ENCODE measurements around the gene DHRS4L2.
"Not testable (repeated sequence)": the region's sequence is repeated elsewhere in the genome, so short reads cannot be mapped to it uniquely, and the experiment has no call there.

Gene DHRS4L2

DNA sequence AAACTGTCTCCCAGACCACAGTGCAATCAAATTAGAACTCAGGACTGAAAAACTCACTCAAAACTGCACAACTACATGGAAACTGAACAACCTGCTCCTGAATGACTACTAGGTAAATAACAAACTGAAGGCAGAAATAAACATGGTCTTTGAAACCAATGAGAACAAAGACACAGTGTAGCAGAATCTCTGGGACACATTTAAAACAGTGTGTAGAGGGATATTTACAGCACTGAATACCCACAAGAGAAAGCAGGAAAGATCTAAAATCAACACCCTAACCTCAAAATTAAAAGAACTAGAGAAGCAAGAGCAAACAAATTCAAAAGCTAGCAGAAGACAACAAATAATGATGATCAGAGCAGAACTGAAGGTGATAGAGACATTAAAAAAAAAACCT, 14.7 kb upstream of the DHRS4L2 start:
- not testable (repeated sequence) for DNase-seq

DNA sequence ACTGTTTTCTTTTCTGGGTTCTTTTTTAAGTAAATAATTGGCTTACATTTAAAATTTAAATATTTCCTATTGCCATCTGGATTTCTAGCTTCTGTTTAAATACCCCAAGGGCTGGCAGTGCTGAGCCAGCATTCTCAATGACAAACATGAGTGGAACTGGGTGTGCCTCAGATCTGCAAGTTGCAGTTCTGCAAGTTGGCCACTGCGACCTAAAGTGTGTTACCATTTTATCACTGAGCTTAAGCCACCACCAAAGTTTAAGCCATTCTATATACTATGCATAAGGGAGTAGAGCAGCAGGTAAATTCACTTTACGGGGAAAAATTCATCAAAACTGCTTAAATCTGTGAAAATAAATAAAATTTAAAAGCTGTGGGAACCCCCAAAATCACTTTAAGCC, 11.5 kb upstream of the DHRS4L2 start:
- not testable (repeated sequence) for DNase-seq

DNA sequence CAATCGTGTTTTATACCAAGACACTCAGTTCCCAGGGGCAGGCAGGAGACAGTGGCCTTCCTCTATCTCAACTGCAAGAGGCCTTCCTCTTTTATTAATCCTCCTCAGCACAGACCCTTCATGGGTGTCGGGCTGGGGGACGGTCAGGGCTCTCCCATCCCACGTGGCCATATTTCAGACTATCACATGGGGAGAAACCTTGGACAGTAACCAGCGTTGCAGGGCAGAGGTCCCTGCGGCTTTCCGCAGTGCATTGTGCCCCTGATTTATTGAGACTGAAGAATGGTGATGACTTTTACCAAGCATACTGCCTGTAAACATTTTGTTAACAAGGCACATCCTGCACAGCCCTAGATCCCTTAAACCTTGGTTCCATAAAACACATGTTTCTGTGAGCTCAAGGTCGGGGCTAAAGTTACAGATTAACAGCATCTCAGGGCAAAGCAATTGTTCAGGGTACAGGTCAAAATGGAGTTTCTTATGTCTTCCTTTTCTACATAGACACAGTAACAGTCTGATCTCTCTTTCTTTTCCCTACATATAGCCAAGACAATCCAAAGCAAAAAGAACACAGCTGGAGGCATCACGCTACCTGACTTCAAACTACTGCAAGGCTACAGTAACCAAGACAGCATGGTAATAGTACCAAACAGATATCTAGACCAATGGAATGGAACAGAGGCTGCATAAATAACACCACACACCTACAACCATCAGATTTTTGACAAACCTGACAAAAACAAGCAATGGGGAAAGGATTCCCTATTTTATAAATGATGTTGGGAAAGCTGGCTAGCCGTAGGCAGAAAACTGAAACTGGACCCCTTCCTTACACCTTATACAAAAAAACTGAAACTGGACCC, 6.5 kb upstream of the DHRS4L2 start:
- DNase-seq: not testable (repeated sequence)

DNA sequence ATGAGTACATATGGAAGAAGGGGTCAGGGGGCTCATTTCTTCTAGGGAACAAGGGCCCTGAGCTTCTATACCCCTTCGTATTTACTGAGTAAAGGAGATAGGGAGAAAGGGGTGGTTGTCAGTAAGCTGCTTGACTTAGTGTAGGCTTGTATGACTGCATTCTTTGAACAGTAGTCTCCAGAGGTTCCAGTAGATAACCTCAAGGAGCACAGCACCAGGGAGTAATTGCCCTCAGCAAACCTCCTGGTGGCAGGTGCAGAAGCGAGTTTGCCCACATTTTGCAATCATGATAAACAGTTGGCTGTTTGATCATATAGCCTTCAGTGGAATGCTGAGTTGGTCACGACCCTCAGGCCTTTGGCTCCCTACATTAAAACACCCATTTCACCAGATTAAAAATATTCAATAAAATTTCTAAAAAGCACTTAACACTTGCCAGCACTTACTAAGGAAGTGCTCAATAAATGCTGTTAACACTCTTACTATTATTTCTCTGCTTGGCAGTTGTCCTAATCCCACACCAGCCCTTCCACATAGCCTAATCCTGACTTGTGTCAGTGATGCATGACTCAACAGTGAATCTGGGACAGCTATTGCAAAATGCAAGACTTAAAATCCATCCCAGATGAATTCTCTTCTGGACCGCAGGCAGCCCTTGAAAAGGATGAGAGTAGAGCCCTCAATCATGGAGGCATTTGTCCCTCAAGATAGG, 3.7 kb upstream of the DHRS4L2 start:
- DNase-seq: no peak

DNA sequence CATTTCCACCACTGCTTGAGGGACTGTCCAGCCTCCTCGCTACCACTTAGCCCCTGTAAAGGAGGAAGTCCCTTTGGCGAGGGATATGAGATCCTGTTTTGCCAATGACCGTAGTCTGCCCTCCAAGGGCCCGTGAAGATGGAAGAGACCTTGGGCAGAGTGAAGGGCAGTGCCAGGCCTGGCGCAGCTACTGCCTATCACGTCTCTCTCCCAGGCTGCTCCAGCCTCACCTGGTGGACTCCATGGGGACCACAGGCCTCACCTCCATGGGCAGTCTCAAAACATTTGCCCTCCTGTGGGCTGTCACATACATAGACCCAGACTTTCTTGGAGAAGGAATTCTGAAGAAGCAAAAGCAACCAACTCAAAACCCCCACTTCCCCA, 514 bp upstream of the DHRS4L2 start:
- DNase-seq: not testable (repeated sequence)

DNA sequence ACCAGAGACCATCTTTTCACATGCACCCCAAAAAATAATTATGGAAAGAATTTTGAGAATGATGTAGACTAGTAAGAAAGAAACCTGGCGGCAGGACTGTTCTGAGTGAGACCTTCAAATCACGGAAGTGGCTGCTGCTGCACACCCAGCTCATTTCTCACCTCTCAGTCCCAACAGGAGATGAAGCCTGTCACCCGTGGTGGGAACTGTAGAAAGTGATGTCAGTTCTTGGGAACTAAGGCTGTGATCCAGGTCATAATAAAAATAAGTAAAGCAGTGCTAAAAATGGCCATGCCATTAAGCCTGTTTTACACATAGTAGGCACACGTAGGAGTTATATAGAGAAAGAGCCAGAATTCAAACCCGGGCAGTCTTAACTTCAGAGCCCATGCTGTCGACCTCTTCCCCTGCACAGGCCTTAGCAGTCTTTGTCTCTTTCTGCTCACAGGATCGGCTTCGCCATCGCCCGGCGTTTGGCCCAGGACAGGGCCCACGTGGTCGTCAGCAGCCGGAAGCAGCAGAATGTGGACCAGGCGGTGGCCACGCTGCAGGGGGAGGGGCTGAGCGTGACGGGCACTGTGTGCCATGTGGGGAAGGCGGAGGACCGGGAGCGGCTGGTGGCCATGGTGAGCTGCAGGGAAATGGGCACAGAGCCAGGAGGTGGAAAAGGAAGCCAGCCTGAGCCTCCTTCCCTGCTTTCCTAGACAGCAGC, 1.2 kb downstream of the DHRS4L2 start:
- DNase-seq: not testable (repeated sequence)

DNA sequence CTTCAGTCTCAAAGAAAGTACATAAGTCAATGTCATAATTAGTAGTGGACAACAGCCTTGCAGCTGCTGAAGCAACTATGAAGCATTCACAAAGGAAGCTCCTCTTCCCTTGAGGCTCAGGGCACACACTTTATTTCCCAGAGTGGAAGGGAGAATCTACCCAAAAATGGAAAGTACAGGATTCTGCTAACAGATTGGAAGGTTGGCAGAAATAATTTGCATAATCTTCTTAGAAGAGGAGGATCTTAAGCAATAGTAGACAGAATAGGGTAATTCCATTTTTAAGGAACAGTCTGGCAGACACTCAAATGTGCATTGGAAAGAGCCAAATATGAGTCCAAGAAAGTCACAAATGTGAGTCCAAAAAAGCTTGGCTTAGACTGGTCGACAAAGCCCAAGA, 2.2 kb downstream of the DHRS4L2 start:
- DNase-seq: not testable (repeated sequence)

DNA sequence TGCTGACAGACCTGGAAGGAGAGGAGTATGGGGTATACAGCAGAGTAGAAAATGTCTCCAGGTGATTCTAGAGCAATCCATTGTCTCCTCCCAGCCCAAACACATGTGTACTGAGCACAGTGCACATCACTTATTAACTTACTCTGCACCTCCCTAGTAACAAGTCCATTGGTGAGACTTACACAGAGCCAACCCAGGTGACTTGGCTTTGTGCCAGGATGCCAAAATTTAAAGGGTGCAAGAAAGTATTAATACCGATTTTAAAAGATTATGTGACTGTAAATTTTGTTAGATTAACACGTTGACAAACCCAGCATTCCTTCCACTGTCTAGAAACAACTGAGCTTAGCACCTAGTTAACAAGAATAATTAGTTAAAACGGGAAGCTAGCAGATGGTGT, 4.3 kb downstream of the DHRS4L2 start:
- DNase-seq: not testable (repeated sequence)

DNA sequence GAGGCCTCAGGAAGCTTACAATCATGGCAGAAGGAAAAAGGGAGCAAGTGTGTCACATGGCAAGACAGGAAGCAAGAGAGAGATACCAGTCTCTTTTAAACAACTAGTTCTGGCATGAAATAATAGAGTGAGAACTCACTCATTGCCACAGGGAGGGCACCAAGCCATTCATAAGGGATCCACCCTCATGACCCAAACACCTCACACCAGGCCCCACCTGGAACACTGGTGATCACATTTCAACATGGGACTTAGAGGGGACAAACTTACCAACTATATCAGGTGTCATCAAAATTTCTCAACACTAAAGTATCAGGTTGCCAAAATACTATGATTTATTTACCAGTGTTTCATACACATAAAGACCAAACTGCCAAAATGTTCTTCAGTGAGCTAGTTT, 7.3 kb downstream of the DHRS4L2 start:
- DNase-seq: not testable (repeated sequence)

DNA sequence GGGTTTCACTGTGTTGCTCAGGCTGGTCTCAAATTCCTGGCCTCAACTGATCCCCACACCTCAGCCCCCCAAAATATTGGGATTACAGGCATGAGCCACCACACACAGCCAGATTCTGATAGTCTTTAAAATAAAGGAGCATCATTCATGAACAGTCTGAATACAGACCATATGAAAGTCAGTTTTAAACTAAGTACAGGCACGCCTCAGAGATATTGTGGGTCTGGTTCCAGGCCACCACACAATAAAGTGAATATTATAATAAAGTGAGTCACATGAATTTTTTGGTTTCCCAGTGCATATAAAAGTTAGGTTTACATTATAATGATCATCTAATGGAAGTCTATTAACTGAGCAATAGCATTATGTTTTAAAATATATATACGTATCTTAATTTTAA, 8.1 kb downstream of the DHRS4L2 start:
- not testable (repeated sequence) for DNase-seq

DNA sequence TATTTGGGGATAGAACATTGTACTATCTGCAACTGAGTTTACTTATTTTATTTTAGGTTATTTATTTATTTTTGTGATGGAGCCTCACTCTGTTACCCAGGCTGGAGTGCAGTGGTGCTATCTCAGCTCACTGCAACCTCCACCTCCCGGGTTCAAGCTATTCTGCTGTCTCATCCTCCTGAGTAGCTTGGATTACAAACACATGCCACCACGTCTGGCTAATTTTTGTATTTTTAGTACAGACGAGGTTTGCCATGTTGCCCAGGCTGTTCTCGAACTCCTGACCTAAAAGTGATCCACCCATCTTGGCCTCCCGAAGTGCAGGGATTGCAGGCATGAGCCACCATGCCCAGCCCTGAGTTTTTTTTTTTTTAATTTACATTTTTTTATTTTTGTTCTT, 10.9 kb downstream of the DHRS4L2 start:
- DNase-seq: not testable (repeated sequence)

DNA sequence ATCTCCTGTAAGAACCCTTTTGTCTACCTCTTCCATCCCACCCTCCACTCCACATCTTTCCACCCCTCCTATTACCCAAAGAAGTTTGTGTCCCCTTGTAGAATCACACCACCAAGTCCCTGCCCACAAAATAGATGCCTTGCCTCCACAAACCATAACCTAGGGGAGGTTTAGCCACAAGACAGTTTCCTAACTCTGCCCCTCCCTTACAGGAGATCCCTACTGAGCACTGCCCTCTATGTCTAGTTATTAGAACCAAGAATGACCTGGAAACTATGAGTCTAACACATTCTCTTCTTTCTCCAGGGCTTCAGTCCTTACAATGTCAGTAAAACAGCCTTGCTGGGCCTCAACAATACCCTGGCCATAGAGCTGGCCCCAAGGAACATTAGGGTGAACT, 12.3 kb downstream of the DHRS4L2 start:
- not testable (repeated sequence) for DNase-seq

DNA sequence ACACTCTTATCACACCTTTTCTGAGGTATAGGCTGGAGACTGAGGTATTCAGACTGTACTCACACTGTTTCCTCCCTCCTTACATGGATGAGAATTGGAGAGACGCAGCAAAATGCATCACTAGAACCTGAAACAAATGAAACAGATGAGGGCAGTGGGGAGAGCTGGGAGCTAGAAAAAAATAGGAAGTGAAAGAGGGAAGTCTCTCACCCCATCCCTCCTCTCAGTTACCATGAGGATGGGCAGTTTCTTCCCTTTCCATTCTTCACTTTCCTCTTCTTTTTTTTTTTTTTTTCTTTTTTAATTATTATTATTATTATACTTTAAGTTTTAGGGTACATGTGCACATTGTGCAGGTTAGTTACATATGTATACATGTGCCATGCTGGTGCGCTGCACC, 12.9 kb downstream of the DHRS4L2 start:
- DNase-seq: not testable (repeated sequence)

DNA sequence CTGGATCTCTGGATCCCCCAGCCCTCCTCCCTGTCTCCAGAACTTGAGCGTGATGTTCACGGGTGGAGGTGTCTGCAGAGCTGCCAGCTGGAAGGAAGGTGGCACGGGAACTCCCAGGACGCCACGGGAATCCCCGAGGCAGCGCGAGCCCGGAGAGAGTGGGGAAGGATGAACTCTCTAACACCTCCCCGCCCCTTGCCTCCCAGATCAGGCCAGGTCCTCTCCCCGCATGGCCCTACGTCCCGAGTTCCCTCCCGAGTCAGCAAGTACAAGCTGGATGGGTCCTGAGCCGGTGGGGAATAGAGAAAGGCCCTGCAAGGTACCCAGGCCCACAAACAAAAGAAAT, 17.7 kb downstream of the DHRS4L2 start:
- not testable (repeated sequence) for DNase-seq

DNA sequence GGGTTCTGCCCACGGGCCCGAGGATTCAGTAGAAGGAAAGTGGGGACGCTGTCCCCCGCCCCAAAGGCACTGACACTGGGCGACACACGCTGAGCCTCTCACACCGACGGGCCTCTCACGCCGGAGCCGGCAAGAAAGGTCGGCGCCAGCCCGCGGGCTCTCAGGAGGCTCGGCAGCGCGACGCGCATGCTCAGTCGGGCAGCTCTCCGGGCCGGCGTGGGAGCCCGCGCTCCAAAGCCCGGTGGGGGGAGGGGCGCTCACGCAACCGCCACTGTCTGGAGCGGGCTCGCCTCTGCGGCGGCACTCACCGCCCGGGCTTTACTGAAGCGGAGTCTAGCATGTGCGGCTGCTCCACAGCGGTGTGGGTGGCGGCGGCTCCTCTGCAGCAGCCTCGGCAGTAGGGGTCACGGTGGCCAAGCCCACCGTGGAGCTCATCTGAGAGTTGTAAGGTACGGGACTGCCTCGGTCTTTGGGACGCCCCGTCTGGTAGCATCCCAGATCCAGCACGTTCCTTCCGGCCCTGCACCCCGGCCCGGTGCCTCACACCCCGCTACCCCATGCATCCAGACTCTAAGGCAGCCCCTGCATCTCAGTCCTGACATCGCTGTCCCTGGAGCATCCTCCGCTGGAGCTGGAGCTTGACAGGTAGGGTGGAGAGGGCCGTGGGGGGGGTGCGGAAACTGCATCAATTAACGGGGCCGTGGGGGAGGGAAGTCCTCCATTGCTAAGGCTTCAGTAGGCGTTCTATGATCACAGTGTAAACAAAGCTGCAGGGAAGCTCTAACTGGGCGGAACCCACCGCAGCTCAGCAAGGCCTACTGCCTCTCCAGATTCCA, 18.3 kb downstream of the DHRS4L2 start:
- peak; percentile 36 to 57 for DNase-seq

DNA sequence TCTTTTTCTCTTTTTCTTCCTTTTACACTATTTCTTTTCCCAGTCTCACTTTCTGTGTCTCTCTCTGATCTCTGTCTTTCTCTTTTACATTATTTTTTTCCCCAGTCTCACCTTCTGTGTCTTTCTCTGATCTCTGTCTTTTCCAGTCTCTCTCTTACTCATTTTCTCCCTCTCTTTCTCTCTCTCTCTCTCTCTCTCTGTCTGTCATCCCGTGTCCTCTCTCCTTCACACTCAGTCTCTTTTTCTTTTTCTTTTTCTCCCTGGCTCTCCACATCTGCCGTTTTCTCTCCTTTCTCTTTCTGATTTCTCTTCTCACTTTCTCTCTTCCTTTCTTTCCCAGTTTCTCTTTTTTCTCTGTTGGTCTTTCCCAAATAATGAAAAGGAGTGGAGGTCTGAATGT, 22.3 kb downstream of the DHRS4L2 start:
- DNase-seq: no peak

DNA sequence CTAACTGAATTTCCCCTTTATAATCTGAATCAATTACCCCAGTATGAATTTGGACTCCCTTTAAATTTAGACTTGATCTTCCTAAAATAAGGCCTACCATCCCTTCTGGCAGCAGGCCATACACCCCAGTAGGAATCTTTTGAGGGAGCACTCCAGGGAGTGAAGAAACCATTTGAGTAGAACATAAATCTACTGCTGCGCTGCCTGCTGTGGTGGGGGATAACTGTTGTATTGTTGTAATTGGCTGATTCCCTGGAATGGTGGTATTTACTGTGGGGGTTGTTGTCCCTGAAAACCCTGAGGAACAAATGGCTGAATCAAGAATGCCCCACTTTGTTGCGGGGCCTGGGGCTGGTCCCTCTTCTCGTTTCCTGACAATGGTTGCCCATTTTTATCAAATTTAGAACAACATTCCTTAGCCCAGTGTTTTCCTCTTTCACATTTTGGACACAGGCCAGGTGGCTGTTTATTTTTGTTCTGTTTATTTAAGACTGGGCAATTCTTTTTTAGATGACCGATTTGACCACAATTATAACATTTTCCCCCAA, 24.1 kb downstream of the DHRS4L2 start:
- DNase-seq: peak; percentile 2 to 41

DNA sequence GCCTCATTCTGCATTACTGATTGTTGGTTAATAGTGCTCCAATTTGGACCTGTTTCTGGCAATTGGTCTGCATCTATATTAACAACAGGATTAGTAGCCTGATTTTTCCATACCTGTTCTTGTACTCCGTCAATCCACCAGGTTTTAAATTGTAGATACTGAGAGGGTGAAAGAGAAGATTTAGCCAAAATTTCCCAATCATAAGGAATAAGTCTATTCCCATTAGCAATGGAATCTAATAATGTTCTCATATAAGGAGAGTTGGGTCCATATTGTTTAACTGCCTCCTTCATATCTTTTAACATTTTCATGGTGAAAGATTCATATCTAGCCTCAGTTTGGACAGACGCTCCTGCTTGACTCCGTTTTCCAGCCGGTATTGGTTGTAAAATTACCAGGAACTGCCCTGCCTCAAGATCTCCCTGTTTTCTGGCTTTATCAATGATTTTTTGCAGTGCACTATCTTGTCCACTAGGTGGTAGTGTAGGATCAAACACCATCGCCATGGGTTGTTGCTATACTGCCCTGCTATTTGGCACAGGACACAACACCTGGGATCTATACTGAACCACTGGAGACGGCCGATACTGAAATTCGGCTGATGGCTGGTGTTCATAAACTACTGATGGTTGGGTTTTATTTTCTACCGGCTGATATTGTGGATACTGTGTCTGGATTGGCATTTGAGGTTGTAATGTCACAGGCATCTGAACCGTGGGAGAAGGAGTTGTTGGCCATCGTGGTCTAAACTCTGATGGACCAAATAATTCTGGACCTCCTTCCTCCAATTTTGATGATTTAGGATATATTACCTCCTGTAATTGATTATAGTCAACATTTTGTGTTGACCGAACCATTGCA, 25.2 kb downstream of the DHRS4L2 start:
- DNase-seq: peak; percentile 69 to 74

DNA sequence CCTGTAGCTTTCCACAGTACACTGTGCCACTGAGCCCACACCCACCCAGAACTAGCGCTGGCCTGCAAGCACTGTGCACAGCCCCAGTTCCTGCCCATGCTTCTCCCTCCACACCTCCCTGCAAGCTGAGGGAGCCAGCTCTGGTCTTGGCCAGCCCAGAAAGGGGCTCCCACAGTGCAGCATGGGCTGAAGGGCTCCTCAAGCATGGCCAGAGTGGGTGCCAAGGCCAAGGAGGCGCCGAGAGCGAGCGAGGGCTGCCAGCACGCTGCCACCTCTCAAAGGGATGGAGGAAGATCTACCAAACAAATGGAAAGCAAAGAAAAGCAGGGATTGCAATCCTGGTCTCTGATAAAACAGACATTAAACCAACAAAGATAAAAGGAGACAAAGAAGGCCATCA, 27.0 kb downstream of the DHRS4L2 start:
- DNase-seq: not testable (repeated sequence)

DNA sequence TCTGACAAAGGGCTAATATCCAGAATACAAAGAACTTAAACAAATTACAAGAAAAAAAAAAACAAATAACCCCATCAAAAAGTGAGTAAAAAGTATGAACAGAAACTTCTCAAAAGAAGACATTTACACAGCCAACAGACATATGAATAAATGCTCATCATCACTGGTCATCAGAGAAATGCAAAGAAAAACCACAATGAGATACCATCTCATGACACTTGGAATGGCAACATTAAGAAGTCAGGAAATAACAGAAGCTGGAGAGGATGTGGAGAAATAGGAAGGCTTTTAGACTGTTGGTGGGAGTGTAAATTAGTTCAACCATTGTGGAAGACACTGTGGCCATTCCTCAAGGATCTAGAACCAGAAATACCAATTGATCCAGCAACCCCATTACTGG, 30.2 kb downstream of the DHRS4L2 start:
- not testable (repeated sequence) for DNase-seq

DNA sequence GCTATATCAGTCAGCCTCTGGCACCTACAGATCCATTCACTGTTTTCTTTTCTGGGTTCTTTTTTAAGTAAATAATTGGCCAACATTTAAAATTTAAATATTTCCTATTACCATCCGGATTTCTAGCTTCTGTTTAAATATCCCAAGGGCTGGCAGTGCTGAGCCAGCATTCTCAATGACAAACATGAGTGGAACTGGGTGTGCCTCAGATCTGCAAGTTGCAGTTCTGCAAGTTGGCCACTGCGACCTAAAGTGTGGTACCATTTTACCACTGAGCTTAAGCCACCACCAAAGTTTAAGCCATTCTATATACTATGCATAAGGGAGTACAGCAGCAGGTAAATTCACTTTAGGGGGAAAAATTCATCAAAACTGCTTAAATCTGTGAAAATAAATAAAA, 31.2 kb downstream of the DHRS4L2 start:
- DNase-seq: not testable (repeated sequence)
